ENCODE results near the gene NELL1.

NELL1 gene

DNA sequence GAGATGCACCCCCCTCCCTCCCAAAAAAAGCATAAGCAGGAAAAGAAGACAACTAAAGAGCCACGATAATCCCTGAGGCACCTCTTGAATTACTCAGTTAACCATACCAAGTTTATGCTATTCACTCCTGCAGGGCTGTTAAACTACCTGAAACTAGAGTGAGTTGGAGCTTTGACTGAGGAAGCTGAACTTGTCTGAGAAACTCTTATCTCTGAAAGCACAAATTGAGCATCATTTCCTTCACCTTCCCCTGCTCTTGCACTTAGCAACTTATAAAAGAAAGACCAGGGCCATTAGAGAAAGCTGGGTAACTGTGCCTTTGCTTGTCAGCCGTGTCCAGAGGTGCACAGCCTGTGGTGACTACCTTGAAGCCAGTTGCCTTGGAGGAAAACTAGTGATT lies 745.6 kb downstream of the NELL1 start:
- TF ChIP-seq, protein P1, sequence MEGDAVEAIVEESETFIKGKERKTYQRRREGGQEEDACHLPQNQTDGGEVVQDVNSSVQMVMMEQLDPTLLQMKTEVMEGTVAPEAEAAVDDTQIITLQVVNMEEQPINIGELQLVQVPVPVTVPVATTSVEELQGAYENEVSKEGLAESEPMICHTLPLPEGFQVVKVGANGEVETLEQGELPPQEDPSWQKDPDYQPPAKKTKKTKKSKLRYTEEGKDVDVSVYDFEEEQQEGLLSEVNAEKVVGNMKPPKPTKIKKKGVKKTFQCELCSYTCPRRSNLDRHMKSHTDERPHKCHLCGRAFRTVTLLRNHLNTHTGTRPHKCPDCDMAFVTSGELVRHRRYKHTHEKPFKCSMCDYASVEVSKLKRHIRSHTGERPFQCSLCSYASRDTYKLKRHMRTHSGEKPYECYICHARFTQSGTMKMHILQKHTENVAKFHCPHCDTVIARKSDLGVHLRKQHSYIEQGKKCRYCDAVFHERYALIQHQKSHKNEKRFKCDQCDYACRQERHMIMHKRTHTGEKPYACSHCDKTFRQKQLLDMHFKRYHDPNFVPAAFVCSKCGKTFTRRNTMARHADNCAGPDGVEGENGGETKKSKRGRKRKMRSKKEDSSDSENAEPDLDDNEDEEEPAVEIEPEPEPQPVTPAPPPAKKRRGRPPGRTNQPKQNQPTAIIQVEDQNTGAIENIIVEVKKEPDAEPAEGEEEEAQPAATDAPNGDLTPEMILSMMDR (IDR thresholded peaks at IDR 0.05; ENCODE audit: low read length, missing control alignments): no peak
- no peak overlapping the region for H3K4me3 ChIP-seq (replicated peaks; ENCODE audit: low read depth, low read length)
- DNase-seq (ENCODE audit: low read depth): no peak

GRCh38 chr11:21415606-21416005 lies 746.2 kb downstream of the NELL1 start:
- TF ChIP-seq, protein P1 (IDR thresholded peaks at IDR 0.05; ENCODE audit: low read length, missing control alignments): no peak
- no peak overlapping the region for H3K4me3 ChIP-seq (replicated peaks; ENCODE audit: low read depth, low read length)
- DNase-seq (ENCODE audit: low read depth): no peak

DNA sequence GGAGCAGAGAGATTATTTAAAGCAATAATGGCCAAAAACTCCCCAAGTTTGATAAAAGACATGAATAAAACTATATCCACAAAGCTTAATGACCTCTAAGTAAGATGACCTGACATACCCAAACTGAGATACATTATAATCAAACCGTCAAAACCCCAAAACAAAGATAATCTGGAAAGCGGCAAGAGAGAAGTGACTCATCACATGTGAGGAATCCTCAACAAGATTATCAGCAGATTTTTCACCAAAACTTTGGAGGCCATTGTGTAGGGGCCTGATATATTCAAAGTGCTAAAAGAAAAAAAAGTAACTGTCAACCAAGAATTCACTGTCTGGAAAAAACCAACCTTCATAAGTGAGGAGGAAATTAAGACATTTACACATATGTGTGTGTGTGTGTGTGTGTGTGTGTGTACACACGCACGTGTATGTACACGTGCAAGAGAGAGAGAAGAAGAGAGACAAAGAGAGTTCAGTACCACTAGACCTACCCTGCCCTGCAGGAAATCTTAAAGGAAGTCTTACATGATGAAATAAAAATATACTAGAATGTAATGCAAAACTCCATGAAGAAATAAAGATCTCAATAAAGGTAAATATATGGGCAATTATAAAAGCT lies 752.4 kb downstream of the NELL1 start:
- TF ChIP-seq, protein P1 (IDR thresholded peaks at IDR 0.05; ENCODE audit: low read length, missing control alignments): no peak
- no peak for DNase-seq (ENCODE audit: low read depth)
- no peak overlapping the region for H3K4me3 ChIP-seq (replicated peaks; ENCODE audit: low read depth, low read length)

DNA sequence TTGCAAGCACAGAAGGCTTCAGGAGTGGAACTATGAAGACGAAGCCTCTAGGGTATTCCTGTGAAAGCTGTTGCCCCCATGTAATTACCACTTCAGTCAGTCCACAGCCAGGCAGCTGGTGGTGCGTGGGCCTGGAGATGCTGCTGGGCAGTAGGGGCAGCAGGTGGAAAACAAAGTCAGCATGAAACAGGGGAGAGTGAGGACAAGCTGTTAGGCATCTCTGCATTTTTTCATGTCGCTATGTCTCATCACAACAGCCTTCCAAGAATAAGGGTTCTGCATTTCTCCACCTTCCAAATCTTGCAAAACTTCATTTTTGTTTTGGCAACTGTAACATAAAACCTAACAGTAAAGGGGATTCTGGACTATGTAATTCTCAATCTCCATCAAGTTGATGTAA lies 757.5 kb downstream of the NELL1 start:
- TF ChIP-seq, protein P1 (IDR thresholded peaks at IDR 0.05; ENCODE audit: low read length, missing control alignments): no peak
- DNase-seq (ENCODE audit: low read depth): no peak
- no peak overlapping the region for H3K4me3 ChIP-seq (replicated peaks; ENCODE audit: low read depth, low read length)

- TF ChIP-seq, protein P1 (IDR thresholded peaks at IDR 0.05; ENCODE audit: low read length, missing control alignments): no peak
- DNase-seq (ENCODE audit: low read depth): no peak
- H3K4me3 ChIP-seq (replicated peaks; ENCODE audit: low read depth, low read length): no peak overlapping the region
Observed at GRCh38 chr11:21427726-21428125, 758.3 kb downstream of the NELL1 start.

DNA sequence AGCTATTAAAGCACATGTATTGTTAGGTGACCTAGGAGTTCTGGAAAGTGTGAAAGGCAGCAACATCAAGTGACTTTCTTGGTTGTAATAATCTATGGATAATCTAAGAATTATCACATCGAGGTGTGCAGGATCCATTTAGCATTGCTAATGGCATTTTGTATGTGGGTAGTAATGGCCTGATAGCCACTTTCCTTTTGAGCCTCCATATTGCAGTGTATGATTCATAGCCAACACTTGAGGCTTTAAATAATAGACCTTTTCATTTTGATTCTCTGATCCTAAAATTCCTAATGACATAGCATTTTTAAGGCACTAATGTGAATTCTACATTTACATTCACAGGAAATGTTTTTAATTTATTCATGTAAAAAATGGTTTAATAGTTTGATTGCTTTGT lies 759.4 kb downstream of the NELL1 start:
- DNase-seq (ENCODE audit: low read depth): no peak
- no peak overlapping the region for H3K4me3 ChIP-seq (replicated peaks; ENCODE audit: low read depth, low read length)
- TF ChIP-seq, protein P1 (IDR thresholded peaks at IDR 0.05; ENCODE audit: low read length, missing control alignments): no peak

GRCh38 chr11:21429401-21429800 lies 760.0 kb downstream of the NELL1 start:
- TF ChIP-seq, protein P1 (IDR thresholded peaks at IDR 0.05; ENCODE audit: low read length, missing control alignments): no peak
- H3K4me3 ChIP-seq (replicated peaks; ENCODE audit: low read depth, low read length): no peak overlapping the region
- no peak for DNase-seq (ENCODE audit: low read depth)
